Parathyroid adenoma (tissue), 2 donors: ENCODE data around the gene LRRC4C.

Experiments used
- H2AFZ ChIP-seq: fragments of 300-600 bp; sonication (generic); one replicate; pipeline ENCODE4 v1.7.0; 2017; ENCODE audit warnings: antibody characterized with exemption, mild to moderate bottlenecking
- H3K27ac ChIP-seq: fragments of 300-600 bp; sonication (generic); one replicate; pipeline ENCODE4 v1.7.0; 2017
- H3K27me3 ChIP-seq: fragments of 300-600 bp; sonication (generic); one replicate; pipeline ENCODE4 v1.7.0; 2017; ENCODE audit warnings: low read length; ENCODE audit not compliant: control insufficient read depth, insufficient read depth
- H3K36me3 ChIP-seq: fragments of 300-600 bp; sonication (generic); one replicate; pipeline ENCODE4 v1.7.0; 2017; ENCODE audit warnings: low read length; ENCODE audit not compliant: control insufficient read depth, insufficient read depth
- H3K4me1 ChIP-seq: fragments of 300-600 bp; sonication (generic); one replicate; pipeline ENCODE4 v1.7.0; 2017; ENCODE audit warnings: control low read depth
- H3K4me2 ChIP-seq: fragments of 300-600 bp; sonication (generic); one replicate; pipeline ENCODE4 v1.7.0; 2017; ENCODE audit warnings: low read length
- H3K4me3 ChIP-seq: fragments of 300-600 bp; sonication (generic); one replicate; pipeline ENCODE4 v1.7.0; 2017; ENCODE audit warnings: low read depth, low read length
- H3K79me2 ChIP-seq: fragments of 300-600 bp; sonication (generic); one replicate; pipeline ENCODE4 v1.7.0; 2017; ENCODE audit warnings: control low read depth
- H3K9ac ChIP-seq: fragments of 300-600 bp; sonication (generic); one replicate; pipeline ENCODE4 v1.7.0; 2017; ENCODE audit warnings: mild to moderate bottlenecking
- H3K9me3 ChIP-seq: fragments of 300-600 bp; sonication (generic); one replicate; pipeline ENCODE4 v1.7.0; 2017; ENCODE audit warnings: low read length; ENCODE audit not compliant: control insufficient read depth
- CTCF ChIP-seq: fragments of 300-600 bp; sonication (generic); IDR thresholded peaks from one replicate; pipeline ENCODE4 v1.7.0; 2017; ENCODE audit warnings: antibody characterized with exemption, mild to moderate bottlenecking
- donor health status: primary hyperparathyroidism.

Gene LRRC4C

GRCh38 chr11:40285558-40285957, 1173.9 kb downstream of the LRRC4C start:
- H3K79me2 ChIP-seq = no peaks in the 10 kb centered on the region
- TF ChIP-seq CTCF = no peak
- H3K9me3 ChIP-seq = no peaks in the 10 kb centered on the region
- no peaks in the 10 kb centered on the region for H3K27me3 ChIP-seq
- no peak overlapping the region for H3K27ac ChIP-seq
- H2AFZ ChIP-seq = no peak overlapping the region
- no peak overlapping the region for H3K4me3 ChIP-seq
- no peak overlapping the region for H3K9ac ChIP-seq
- H3K36me3 ChIP-seq = no peaks in the 10 kb centered on the region
- no peak overlapping the region for H3K4me2 ChIP-seq
- H3K4me1 ChIP-seq = no peaks in the 10 kb centered on the region

- H3K9ac ChIP-seq = no peak overlapping the region
Observed at GRCh38 chr11:40281052-40281580, 1178.3 kb downstream of the LRRC4C start.

GRCh38 chr11:40280159-40281051, 1179.0 kb downstream of the LRRC4C start:
- H3K36me3 ChIP-seq = no peaks in the 10 kb centered on the region
- H3K9ac ChIP-seq = no peak overlapping the region
- TF ChIP-seq CTCF = no peak
- no peak overlapping the region for H3K4me2 ChIP-seq
- no peaks in the 10 kb centered on the region for H3K27me3 ChIP-seq
- no peak overlapping the region for H3K27ac ChIP-seq
- H2AFZ ChIP-seq = no peak overlapping the region
- no peaks in the 10 kb centered on the region for H3K79me2 ChIP-seq
- no peaks in the 10 kb centered on the region for H3K4me1 ChIP-seq
- H3K9me3 ChIP-seq = no peaks in the 10 kb centered on the region
- H3K4me3 ChIP-seq = no peak overlapping the region

More at GRCh38 chr11:40281052-40281580, 1178.3 kb downstream of the LRRC4C start:
- Histone ChIP-seq H3K27me3 (no peaks in the 10 kb centered on the region), H3K4me3 (no peak overlapping the region), H3K36me3 (no peaks in the 10 kb centered on the region), H3K4me2 (no peak overlapping the region), H3K27ac (no peak overlapping the region), H3K9me3 (no peaks in the 10 kb centered on the region), H2AFZ (no peak overlapping the region), H3K4me1 (no peaks in the 10 kb centered on the region), H3K79me2 (no peaks in the 10 kb centered on the region)
- no peak for TF ChIP-seq CTCF

- Histone ChIP-seq H3K9ac (no peak overlapping the region), H3K4me1 (no peaks in the 10 kb centered on the region), H3K36me3 (no peaks in the 10 kb centered on the region), H3K27ac (no peak overlapping the region), H3K4me2 (no peak overlapping the region), H3K4me3 (no peak overlapping the region), H2AFZ (no peak overlapping the region), H3K27me3 (no peaks in the 10 kb centered on the region), H3K79me2 (no peaks in the 10 kb centered on the region), H3K9me3 (no peaks in the 10 kb centered on the region)
- TF ChIP-seq CTCF = no peak
Observed at GRCh38 chr11:40276960-40277359, 1182.5 kb downstream of the LRRC4C start.
